ENCODE results near the gene LPAR5. TPM values are rescaled to one million over a fixed set of nuclear protein-coding genes. Genes with fewer than 3 reads are reported as not detected.
A peak's percentile ranks its signal among the peaks of the same experiment; 100 is the strongest.

LPAR5 gene
- 7.7 and 14.4 TPM in 2 replicates for total RNA-seq (2014; rRNA removed; shearing (Covaris generic))
- 25.3 and 25.6 TPM in 2 replicates for total RNA-seq (2022)
- Bru-seq, nascent RNA: percentile 62 among the genes with signal in this experiment
- BruChase-seq, experiment 1, labeled RNA remaining after a 6-hour chase: percentile 69 among the genes with signal in this experiment
- percentile 74 among the genes with signal in this experiment for BruChase-seq, experiment 2, labeled RNA remaining after a 2-hour chase
- long read RNA-seq, transcript LPAR5-202 (2 exons, 2,695 nt): minor isoform, 18 of 79 reads
- long read RNA-seq, transcript LPAR5-201 (2 exons, 3,171 nt): major isoform, 31 of 79 reads
- long read RNA-seq, partial matches to known transcripts: 10 of 79 reads
- long read RNA-seq, other reads (novel, unspliced or antisense): 20 of 79 reads

DNA sequence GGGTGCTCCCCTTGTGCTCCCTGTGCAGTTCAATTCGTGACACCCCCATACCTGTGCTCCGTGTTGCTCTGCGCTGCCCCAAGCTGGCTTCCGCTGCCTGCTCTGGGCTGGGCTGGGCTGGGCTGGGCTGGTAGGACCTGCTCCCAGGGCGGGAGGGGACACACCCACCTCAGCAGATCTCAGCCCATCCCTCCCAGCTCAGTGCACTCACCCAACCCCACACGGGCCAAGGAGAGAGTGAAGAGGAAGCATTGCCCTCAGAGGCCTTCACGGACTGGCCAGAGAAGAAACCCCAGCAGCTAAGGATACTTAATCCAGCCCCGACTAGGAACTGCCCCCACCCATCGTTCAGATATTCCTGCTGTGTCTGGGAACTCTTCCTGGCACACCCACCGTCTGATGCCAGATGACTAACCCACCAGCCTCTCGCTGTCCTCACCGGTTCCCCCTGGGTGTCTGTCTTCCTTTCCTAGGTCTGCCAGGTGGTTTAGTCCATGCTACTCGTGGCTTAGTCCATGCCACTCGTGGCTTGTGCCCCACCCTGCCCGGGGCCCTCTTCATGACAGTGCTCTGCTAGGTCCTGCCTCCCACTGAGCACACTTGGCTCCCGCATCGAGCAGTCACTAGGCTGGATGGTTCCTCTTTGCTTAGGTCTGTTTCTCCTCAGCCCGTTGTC is at the start of gene LPAR5:
LPAR5 (minus strand) TSS at position 104 of the 676 bp plus-strand sequence. CDS start 14,711 bp downstream, outside the sequence.
- no TSS peak for BruUV-seq (replicated peaks)
- Histone ChIP-seq H3K79me2 (ENCODE audit: insufficient read depth, low read depth, low read length) (peaks cover 8% of the 10 kb centered on the region; the same call in 1 of the 2 replicates), H3K27ac (ENCODE audit: low read depth, low read length, poor library complexity, severe bottlenecking) (peak within 1 kb of the TSS; percentile 72), H3K4me2 (ENCODE audit: low read length) (peak within 1 kb of the TSS; percentile 94), H3K4me3 (ENCODE audit: low read depth, low read length, poor library complexity, severe bottlenecking) (peak within 1 kb of the TSS; percentile 59), H3K9me2 (ENCODE audit: insufficient read depth, low read length) (no peaks in the 10 kb centered on the region), H2AFZ (ENCODE audit: low read length) (peak within 1 kb of the TSS; percentile 38), H3K36me3 (ENCODE audit: insufficient read depth, low read length) (no peaks in the 10 kb centered on the region), H4K20me1 (ENCODE audit: insufficient read depth, low read length) (no peaks in the 10 kb centered on the region), H3K4me1 (ENCODE audit: insufficient read depth, low read length, poor library complexity, severe bottlenecking) (peaks cover 85% of the 10 kb centered on the region), H3K9me3 (ENCODE audit: low read length) (no peaks in the 10 kb centered on the region)
- TF ChIP-seq EZH2phosphoT487 (IDR thresholded peaks at IDR 0.05; ENCODE audit: borderline replicate concordance, low read depth, low read length) (no peak), CTCF (conservative IDR thresholded peaks at IDR 0.05; ENCODE audit: low read length) (no peak)
- intact Hi-C loops (cut with micrococcal nuclease; ENCODE audit: unreplicated experiment): no loop called here
- ChIA-PET CTCF (ENCODE audit: unreplicated experiment) (interaction anchor here (1.2 to 1.7 kb wide), 2 partner anchors 8 to 22 kb away, joined by 4 to 7 read pairs; no protein-coding TSS in a partner anchor), POLR2A (interaction anchor here (0.9 to 2.5 kb wide), 8 partner anchors 8 to 53 kb away, joined by 4 to 17 read pairs (median 6); partner anchors contain the start of gene ZNF384)
- peak; percentile 72 for DNase-seq (ENCODE audit: low spot score)

- BruUV-seq (replicated peaks): TSS peak; percentile 8
- Histone ChIP-seq H3K4me3 (ENCODE audit: low read depth, low read length, poor library complexity, severe bottlenecking) (no peak overlapping the region), H2AFZ (ENCODE audit: low read length) (no peak overlapping the region), H3K36me3 (ENCODE audit: insufficient read depth, low read length) (peaks cover 79% of the 10 kb centered on the region), H3K9me3 (ENCODE audit: low read length) (no peaks in the 10 kb centered on the region), H3K4me1 (ENCODE audit: insufficient read depth, low read length, poor library complexity, severe bottlenecking) (peaks cover 27% of the 10 kb centered on the region), H4K20me1 (ENCODE audit: insufficient read depth, low read length) (0 out of 2 replicates have a peak, but pooled peaks cover 5% of the 10 kb centered on the region), H3K9me2 (ENCODE audit: insufficient read depth, low read length) (no peaks in the 10 kb centered on the region), H3K79me2 (ENCODE audit: insufficient read depth, low read depth, low read length) (peaks cover 96% of the 10 kb centered on the region), H3K4me2 (ENCODE audit: low read length) (no peak overlapping the region), H3K27ac (ENCODE audit: low read depth, low read length, poor library complexity, severe bottlenecking) (no peak overlapping the region)
- TF ChIP-seq CTCF (conservative IDR thresholded peaks at IDR 0.05; ENCODE audit: low read length) (peak; percentile 86), EZH2phosphoT487 (IDR thresholded peaks at IDR 0.05; ENCODE audit: borderline replicate concordance, low read depth, low read length) (no peak)
- intact Hi-C loops (cut with micrococcal nuclease; ENCODE audit: unreplicated experiment): loop anchor here (5.0 kb wide), 2 partner anchors 77 to 117 kb away; partner anchors contain the start of genes CHD4 and NOP2
- DNase-seq (ENCODE audit: low spot score): peak; percentile 52
- POLR2A ChIA-PET: interaction anchor here (0.7 to 1.6 kb wide), 3 partner anchors 16 to 101 kb away, joined by 3 to 4 read pairs (median 3); no protein-coding TSS in a partner anchor
- CTCF ChIA-PET (ENCODE audit: unreplicated experiment): interaction anchor here (0.5 kb wide), 1 partner anchor 72 kb away, joined by 3 read pairs; no protein-coding TSS in a partner anchor
Observed at GRCh38 chr12:6684609-6685008, 48.9 kb upstream of the LPAR5 start.
